DND-41 (cell line): ENCODE measurements around the gene LURAP1L.

Source experiments
- ATAC-seq: fragments of 200-7000 bp; cut with Tn5 transposase; 3 replicates; pipeline ENCODE4 v1.9.1; 2021; ENCODE audit warnings: low read depth; ENCODE audit not compliant: insufficient read depth
- DNase-seq: peaks from one replicate; pipeline ENCODE4 v3.0.0-alpha.2; 2020
- H2AFZ ChIP-seq: 2 replicates; pipeline ENCODE4 v1.6.0; 2012; ENCODE audit warnings: low read depth, low read length
- H3K27ac ChIP-seq: 2 replicates; pipeline ENCODE4 v1.5.1; 2012; ENCODE audit warnings: low read length, inconsistent platforms
- H3K27me3 ChIP-seq: fragments of 200-600 bp; sonication (generic); 2 replicates; pipeline ENCODE4 v1.6.0; 2012; ENCODE audit warnings: low read length, mild to moderate bottlenecking, inconsistent platforms; ENCODE audit not compliant: insufficient read depth, poor library complexity
- H3K36me3 ChIP-seq: 2 replicates; pipeline ENCODE4 v1.5.1; 2012; ENCODE audit warnings: low read length, inconsistent platforms; ENCODE audit not compliant: insufficient read depth
- H3K4me1 ChIP-seq: 2 replicates; pipeline ENCODE4 v1.5.1; 2012; ENCODE audit warnings: mild to moderate bottlenecking, low read length; ENCODE audit not compliant: insufficient read depth
- H3K4me2 ChIP-seq: 2 replicates; pipeline ENCODE4 v1.6.0; 2012; ENCODE audit warnings: mild to moderate bottlenecking, moderate library complexity, low read length, inconsistent platforms; ENCODE audit not compliant: insufficient read depth
- H3K4me3 ChIP-seq, 2 experiments: fragments of 200-600 bp in 1 of 2; shearing (Covaris generic) in 1 of 2; 2 replicates each; pipeline ENCODE4 v1.5.1; 2012 to 2016; ENCODE audit warnings: inconsistent platforms in 2 of 2, low read length in 2 of 2, mild to moderate bottlenecking in 2 of 2, low read depth in 1 of 2, moderate library complexity in 1 of 2
- H3K79me2 ChIP-seq: 2 replicates; pipeline ENCODE4 v1.6.0; 2012; ENCODE audit warnings: low read length, inconsistent platforms; ENCODE audit not compliant: insufficient read depth
- H3K9ac ChIP-seq: 2 replicates; pipeline ENCODE4 v1.6.0; 2012; ENCODE audit warnings: low read depth, mild to moderate bottlenecking, inconsistent platforms, low read length, moderate library complexity
- H3K9me3 ChIP-seq: 2 replicates; pipeline ENCODE4 v1.5.1; 2012; ENCODE audit warnings: low read length, moderate library complexity, mild to moderate bottlenecking, inconsistent platforms; ENCODE audit not compliant: insufficient read depth, severe bottlenecking
- H4K20me1 ChIP-seq: 2 replicates; pipeline ENCODE4 v1.6.0; 2012; ENCODE audit warnings: low read length; ENCODE audit not compliant: insufficient read depth
- EZH2 ChIP-seq: IDR thresholded peaks from 3 replicates; pipeline ENCODE4 v1.6.1; 2012; ENCODE audit warnings: borderline replicate concordance, low read depth, mild to moderate bottlenecking, moderate library complexity, low read length, inconsistent platforms; ENCODE audit not compliant: severe bottlenecking
- TF ChIP-seq, protein P1 (sequence below): IDR thresholded peaks from 2 replicates; pipeline ENCODE4 v1.5.1; 2012; ENCODE audit warnings: borderline replicate concordance, low read length, moderate library complexity, mild to moderate bottlenecking; ENCODE audit not compliant: poor library complexity, severe bottlenecking; ENCODE audit errors: extremely low read depth

LURAP1L gene

DNA sequence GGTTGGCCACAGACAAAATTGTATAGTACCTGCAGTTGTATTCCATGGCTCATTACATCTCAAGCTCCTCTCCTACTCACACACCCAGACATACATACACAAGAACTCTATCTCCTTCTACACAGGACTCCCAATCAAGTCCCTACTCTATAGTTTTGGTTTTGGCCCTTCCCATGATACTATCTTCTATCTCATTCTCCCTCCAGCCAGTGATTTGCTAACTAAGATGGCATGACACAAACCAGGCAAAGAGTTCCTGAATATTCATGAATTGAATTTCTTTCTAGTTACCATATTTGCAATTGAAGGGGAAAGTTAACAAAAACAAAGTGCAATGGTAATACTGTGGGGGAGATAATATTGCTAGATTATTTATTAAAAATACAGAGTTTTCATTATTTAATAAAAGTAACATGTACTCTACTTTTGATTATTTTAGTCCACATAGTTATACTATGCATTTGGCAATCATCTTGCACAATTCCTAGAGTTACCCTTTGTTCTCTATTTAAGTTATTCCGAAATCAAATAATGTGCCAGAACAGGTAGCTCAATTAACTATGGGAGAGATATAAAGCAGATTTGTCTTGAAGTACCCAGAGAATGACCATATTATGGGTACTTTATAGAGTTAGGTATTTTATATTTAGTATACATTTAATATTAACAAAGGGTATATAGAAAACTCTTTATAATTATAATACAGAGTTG is 9.6 kb upstream of the LURAP1L start:
- H3K27ac ChIP-seq = no peak overlapping the region
- no peak overlapping the region for H2AFZ ChIP-seq
- no peak overlapping the region for H3K4me3 ChIP-seq
- no peak for TF ChIP-seq EZH2
- TF ChIP-seq, protein P1, sequence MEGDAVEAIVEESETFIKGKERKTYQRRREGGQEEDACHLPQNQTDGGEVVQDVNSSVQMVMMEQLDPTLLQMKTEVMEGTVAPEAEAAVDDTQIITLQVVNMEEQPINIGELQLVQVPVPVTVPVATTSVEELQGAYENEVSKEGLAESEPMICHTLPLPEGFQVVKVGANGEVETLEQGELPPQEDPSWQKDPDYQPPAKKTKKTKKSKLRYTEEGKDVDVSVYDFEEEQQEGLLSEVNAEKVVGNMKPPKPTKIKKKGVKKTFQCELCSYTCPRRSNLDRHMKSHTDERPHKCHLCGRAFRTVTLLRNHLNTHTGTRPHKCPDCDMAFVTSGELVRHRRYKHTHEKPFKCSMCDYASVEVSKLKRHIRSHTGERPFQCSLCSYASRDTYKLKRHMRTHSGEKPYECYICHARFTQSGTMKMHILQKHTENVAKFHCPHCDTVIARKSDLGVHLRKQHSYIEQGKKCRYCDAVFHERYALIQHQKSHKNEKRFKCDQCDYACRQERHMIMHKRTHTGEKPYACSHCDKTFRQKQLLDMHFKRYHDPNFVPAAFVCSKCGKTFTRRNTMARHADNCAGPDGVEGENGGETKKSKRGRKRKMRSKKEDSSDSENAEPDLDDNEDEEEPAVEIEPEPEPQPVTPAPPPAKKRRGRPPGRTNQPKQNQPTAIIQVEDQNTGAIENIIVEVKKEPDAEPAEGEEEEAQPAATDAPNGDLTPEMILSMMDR = no peak
- H3K79me2 ChIP-seq = no peaks in the 10 kb centered on the region
- no peak for DNase-seq
- no peak for ATAC-seq
- no peak overlapping the region for H3K4me2 ChIP-seq
- no peaks in the 10 kb centered on the region for H3K4me1 ChIP-seq
- no peaks in the 10 kb centered on the region for H4K20me1 ChIP-seq
- H3K36me3 ChIP-seq = no peaks in the 10 kb centered on the region
- H3K9me3 ChIP-seq = no peaks in the 10 kb centered on the region
- no peak overlapping the region for H3K9ac ChIP-seq
- no peaks in the 10 kb centered on the region for H3K27me3 ChIP-seq

DNA sequence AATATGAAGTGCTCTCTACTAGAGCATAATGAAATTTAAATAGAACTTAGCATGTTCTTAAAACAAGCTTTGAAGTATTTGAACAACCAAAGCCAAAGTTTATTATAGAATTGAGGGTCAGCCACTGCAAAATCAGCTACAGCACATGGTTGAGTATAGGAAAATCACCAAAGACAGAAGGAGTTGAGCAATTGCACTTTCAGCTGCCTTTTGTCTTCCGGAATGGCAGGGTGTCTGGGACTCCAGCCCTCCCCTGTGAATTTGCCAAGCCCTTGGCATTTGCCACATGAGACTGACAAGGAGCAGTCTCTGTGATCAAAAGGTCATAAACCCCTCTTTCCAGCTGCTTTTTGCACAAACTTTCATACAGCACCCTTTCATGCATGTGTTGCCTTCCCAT is 8.5 kb upstream of the LURAP1L start:
- H3K9ac ChIP-seq = no peak overlapping the region
- ATAC-seq (no peak), DNase-seq (no peak)
- no peak overlapping the region for H3K4me2 ChIP-seq
- no peak overlapping the region for H3K27ac ChIP-seq
- no peaks in the 10 kb centered on the region for H3K36me3 ChIP-seq
- H3K4me3 ChIP-seq = no peak overlapping the region
- no peak for TF ChIP-seq EZH2
- TF ChIP-seq, protein P1 = no peak
- no peaks in the 10 kb centered on the region for H3K9me3 ChIP-seq
- H4K20me1 ChIP-seq = no peaks in the 10 kb centered on the region
- H3K79me2 ChIP-seq = no peaks in the 10 kb centered on the region
- no peaks in the 10 kb centered on the region for H3K27me3 ChIP-seq
- H2AFZ ChIP-seq = no peak overlapping the region
- H3K4me1 ChIP-seq = no peaks in the 10 kb centered on the region

DNA sequence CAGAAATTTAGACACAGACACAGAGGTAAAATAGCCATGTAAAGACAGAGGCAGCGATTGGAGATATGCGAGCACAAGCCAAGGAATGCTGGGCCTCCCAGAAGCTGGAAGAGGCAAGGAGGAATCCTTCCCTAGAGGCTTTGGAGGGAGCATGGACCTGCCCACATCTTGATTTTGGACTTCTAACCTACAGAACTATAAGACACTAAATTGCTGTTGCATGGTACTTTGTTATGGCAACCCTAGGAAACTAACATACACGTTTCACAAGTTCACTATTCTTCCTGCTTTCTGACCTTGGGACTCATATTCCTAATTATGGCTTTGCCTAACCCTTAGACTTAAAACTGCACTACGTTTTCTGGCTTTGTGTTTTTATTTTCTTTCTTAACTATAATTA is 4.6 kb upstream of the LURAP1L start:
- Histone ChIP-seq H3K36me3 (no peaks in the 10 kb centered on the region), H3K4me1 (no peaks in the 10 kb centered on the region), H3K9ac (no peak overlapping the region), H3K27ac (no peak overlapping the region), H4K20me1 (no peaks in the 10 kb centered on the region), H3K4me2 (no peak overlapping the region), H3K79me2 (no peaks in the 10 kb centered on the region), H2AFZ (no peak overlapping the region), H3K4me3 (no peak overlapping the region), H3K27me3 (no peaks in the 10 kb centered on the region), H3K9me3 (no peaks in the 10 kb centered on the region)
- no peak for TF ChIP-seq EZH2
- TF ChIP-seq, protein P1 = no peak
- no peak for ATAC-seq
- DNase-seq = no peak

DNA sequence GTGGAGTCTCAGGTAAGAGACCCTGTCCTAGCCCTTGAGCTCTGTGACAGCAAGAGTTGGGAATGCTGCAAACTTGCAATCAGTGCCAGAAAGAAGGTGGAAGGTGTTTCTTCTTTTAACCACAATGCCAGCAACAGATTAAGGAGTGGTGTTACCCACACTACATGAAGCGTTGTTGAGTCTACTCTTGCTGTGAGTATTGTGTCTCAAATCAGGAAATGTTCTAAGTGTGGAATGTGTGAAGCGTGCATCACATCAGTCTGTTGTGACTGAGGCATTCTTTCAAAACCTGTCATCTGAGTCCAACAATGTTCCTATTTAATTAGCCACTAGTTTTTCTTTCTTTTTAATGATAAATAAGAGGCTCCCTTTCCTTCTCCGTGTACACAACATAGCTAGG is 2.9 kb upstream of the LURAP1L start:
- TF ChIP-seq, protein P1 = no peak
- TF ChIP-seq EZH2 = no peak
- H3K27ac ChIP-seq = no peak overlapping the region
- no peaks in the 10 kb centered on the region for H3K36me3 ChIP-seq
- no peaks in the 10 kb centered on the region for H4K20me1 ChIP-seq
- no peak overlapping the region for H3K4me2 ChIP-seq
- no peaks in the 10 kb centered on the region for H3K27me3 ChIP-seq
- no peak overlapping the region for H3K4me3 ChIP-seq
- H3K9me3 ChIP-seq = no peaks in the 10 kb centered on the region
- no peak overlapping the region for H2AFZ ChIP-seq
- DNase-seq (no peak), ATAC-seq (no peak)
- no peaks in the 10 kb centered on the region for H3K4me1 ChIP-seq
- H3K9ac ChIP-seq = no peak overlapping the region
- H3K79me2 ChIP-seq = no peaks in the 10 kb centered on the region
